Endothelial cell of hepatic sinusoid (primary cell): Measurements from ENCODE around the gene LGALSL.

Source experiments
- in situ Hi-C: cut with HindIII; loops from 2 replicates; pipeline ENCODE4 v1.10.0; 2017; ENCODE audit warnings: low sequenced_read_pairs

The LGALSL gene

GRCh38 chr2:64491426-64491825, 37.5 kb downstream of the LGALSL start:
- in situ Hi-C loops, result no loop called here

GRCh38 chr2:64492272-64492671, 38.3 kb downstream of the LGALSL start:
- in situ Hi-C loops, result no loop called here

- in situ Hi-C loops, result no loop called here
Observed at GRCh38 chr2:64492821-64493220, 38.9 kb downstream of the LGALSL start.

GRCh38 chr2:64493788-64494187, 39.8 kb downstream of the LGALSL start:
- in situ Hi-C loops, result no loop called here

GRCh38 chr2:64498438-64498837, 44.5 kb downstream of the LGALSL start:
- in situ Hi-C loops, result no loop called here

- in situ Hi-C loops, result loop anchor here (5.0 kb wide), 2 partner anchors 38 to 72 kb away; no protein-coding TSS in a partner anchor
Observed at GRCh38 chr2:64500549-64500948, 46.6 kb downstream of the LGALSL start.

- in situ Hi-C loops, result loop anchor here (5.0 kb wide), 2 partner anchors 40 to 70 kb away; no protein-coding TSS in a partner anchor
Observed at GRCh38 chr2:64501946-64502345, 48.0 kb downstream of the LGALSL start.

DNA sequence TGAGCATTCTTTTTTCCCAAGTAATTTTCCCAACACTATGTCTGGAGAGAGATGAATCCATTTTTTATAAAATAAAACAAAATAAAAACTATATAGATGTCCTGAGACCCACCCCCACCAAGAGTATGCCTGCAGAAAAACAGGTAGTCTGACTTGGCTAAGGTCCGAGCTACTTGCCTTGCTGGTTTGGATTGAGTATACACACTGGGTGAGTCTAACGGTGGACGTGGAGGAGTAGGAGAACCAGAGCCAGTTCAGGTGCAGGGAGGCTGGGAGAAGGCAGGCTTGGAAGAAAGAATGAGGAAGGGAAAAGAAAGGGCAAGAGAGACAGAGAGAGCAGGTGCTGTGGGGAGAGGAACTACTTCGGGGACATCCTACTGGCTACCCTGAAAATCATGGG, 48.9 kb downstream of the LGALSL start:
- in situ Hi-C loops, result loop anchor here (5.0 kb wide), 2 partner anchors 41 to 69 kb away; no protein-coding TSS in a partner anchor

DNA sequence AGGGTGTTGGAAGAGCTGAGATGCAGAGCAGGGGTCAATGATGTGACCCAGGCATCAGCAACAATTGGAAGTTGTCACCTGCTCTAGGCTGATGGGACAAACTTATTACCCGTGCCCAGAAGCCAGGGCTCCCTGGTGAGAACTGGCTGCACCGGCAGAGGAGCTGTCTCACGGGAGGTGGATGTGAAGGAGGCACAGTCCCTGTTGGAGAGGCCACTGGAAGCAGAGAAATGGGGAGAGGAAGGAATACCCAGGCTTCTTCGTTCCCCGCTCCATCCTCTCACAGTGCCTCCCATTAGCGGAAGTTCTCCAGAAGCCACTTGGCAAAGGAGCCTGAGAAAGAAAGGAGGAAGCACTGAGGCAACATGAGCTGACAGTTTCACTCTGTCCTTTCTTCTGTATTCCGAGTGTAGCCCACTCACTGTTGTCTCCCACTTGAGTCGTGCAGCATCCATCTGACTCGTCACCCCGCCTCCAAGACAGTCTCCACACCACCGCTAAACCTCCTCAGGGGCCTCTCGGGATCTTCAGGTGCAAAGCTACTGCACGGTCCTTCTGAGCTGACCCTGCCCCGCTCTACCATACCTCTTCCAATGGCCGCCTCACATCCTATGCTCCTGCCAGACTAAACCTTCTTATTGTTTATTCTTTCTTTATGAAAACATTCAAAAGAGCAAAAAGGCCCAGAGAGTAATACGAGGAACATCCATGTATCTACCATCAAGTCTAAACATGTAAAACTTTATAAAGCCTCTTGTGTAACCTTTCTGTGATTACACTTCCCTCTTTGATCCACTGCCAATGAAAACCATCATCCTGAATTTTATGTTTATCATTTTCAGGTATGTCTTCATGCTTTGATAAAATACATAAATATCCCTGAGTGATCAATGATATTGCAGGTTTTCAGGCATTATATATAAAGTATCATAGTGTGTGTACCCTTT, 51.1 kb downstream of the LGALSL start:
- in situ Hi-C loops, result loop anchor here (5.0 kb wide), 2 partner anchors 43 to 67 kb away; no protein-coding TSS in a partner anchor

- in situ Hi-C loops, result no loop called here
Observed at GRCh38 chr2:64506686-64507085, 52.7 kb downstream of the LGALSL start.
